Osteocyte (in vitro differentiated cells): Measurements from ENCODE around the gene RORC. TPM values are rescaled to one million over a fixed set of nuclear protein-coding genes. Genes with fewer than 3 reads are reported as not detected.
"Not testable (repeated sequence)": the region's sequence is repeated elsewhere in the genome, so short reads cannot be mapped to it uniquely, and the experiment has no call there.

ENCODE experiments used
- DNase-seq: peaks from one replicate; pipeline ENCODE4 v3.0.0; 2021; ENCODE audit warnings: mixed read lengths; ENCODE audit not compliant: unreplicated experiment; ENCODE audit errors: extremely low spot score
- H3K27ac Mint-ChIP-seq: one replicate; pipeline ENCODE4 v1.8.0; 2021; ENCODE audit warnings: mild to moderate bottlenecking, mixed read lengths; ENCODE audit not compliant: unreplicated experiment
- H3K27me3 Mint-ChIP-seq: one replicate; pipeline ENCODE4 v1.8.0; 2021; ENCODE audit warnings: mixed read lengths; ENCODE audit not compliant: unreplicated experiment
- H3K36me3 Mint-ChIP-seq: one replicate; pipeline ENCODE4 v1.8.0; 2021; ENCODE audit warnings: mixed read lengths; ENCODE audit not compliant: unreplicated experiment
- H3K4me1 Mint-ChIP-seq: one replicate; pipeline ENCODE4 v1.8.0; 2021; ENCODE audit warnings: mixed read lengths; ENCODE audit not compliant: unreplicated experiment
- H3K4me3 Mint-ChIP-seq: one replicate; pipeline ENCODE4 v1.8.0; 2021; ENCODE audit warnings: mild to moderate bottlenecking, moderate library complexity, mixed read lengths; ENCODE audit not compliant: unreplicated experiment
- H3K9me3 Mint-ChIP-seq: one replicate; pipeline ENCODE4 v1.8.0; 2021; ENCODE audit warnings: mixed read lengths; ENCODE audit not compliant: unreplicated experiment
- total RNA-seq: library from RNA; stranded (reverse); gene quantifications from 2 replicates; pipeline ENCODE4 v1.2.1, GENCODE V29; 2021
- TF ChIP-seq, protein P1 (sequence below): fragments of 200-600 bp; sonication (generic); IDR thresholded peaks from 2 replicates; pipeline ENCODE4 v1.5.0; 2021; ENCODE audit warnings: antibody characterized with exemption, mild to moderate bottlenecking, moderate library complexity

Gene RORC
- total RNA-seq, 1 donor from 2014 or later = not detected

GRCh38 chr1:151775894-151776664 lies 55.5 kb downstream of the RORC start:
- H3K9me3 Mint-ChIP-seq = no peaks in the 10 kb centered on the region
- TF ChIP-seq, protein P1, sequence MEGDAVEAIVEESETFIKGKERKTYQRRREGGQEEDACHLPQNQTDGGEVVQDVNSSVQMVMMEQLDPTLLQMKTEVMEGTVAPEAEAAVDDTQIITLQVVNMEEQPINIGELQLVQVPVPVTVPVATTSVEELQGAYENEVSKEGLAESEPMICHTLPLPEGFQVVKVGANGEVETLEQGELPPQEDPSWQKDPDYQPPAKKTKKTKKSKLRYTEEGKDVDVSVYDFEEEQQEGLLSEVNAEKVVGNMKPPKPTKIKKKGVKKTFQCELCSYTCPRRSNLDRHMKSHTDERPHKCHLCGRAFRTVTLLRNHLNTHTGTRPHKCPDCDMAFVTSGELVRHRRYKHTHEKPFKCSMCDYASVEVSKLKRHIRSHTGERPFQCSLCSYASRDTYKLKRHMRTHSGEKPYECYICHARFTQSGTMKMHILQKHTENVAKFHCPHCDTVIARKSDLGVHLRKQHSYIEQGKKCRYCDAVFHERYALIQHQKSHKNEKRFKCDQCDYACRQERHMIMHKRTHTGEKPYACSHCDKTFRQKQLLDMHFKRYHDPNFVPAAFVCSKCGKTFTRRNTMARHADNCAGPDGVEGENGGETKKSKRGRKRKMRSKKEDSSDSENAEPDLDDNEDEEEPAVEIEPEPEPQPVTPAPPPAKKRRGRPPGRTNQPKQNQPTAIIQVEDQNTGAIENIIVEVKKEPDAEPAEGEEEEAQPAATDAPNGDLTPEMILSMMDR = no peak
- H3K27me3 Mint-ChIP-seq = no peaks in the 10 kb centered on the region
- H3K27ac Mint-ChIP-seq = no peak overlapping the region
- H3K4me3 Mint-ChIP-seq = no peak overlapping the region
- DNase-seq = no peak
- no peaks in the 10 kb centered on the region for H3K36me3 Mint-ChIP-seq
- no peaks in the 10 kb centered on the region for H3K4me1 Mint-ChIP-seq

GRCh38 chr1:151774256-151774922 lies 57.2 kb downstream of the RORC start:
- H3K4me3 Mint-ChIP-seq = no peak overlapping the region
- no peaks in the 10 kb centered on the region for H3K36me3 Mint-ChIP-seq
- H3K9me3 Mint-ChIP-seq = no peaks in the 10 kb centered on the region
- TF ChIP-seq, protein P1 = no peak
- H3K27me3 Mint-ChIP-seq = no peaks in the 10 kb centered on the region
- H3K27ac Mint-ChIP-seq = no peak overlapping the region
- H3K4me1 Mint-ChIP-seq = no peaks in the 10 kb centered on the region
- DNase-seq = no peak

- Mint-ChIP-seq H3K9me3 (no peaks in the 10 kb centered on the region), H3K4me3 (no peak overlapping the region), H3K36me3 (no peaks in the 10 kb centered on the region), H3K27ac (no peak overlapping the region), H3K27me3 (no peaks in the 10 kb centered on the region), H3K4me1 (no peaks in the 10 kb centered on the region)
- DNase-seq = no peak
- TF ChIP-seq, protein P1 = no peak
These were observed 57.9 kb downstream of the RORC start for GRCh38 chr1:151773702-151774101.

- H3K27me3 Mint-ChIP-seq, H3K4me3 Mint-ChIP-seq, H3K9me3 Mint-ChIP-seq, H3K36me3 Mint-ChIP-seq, H3K4me1 Mint-ChIP-seq, H3K27ac Mint-ChIP-seq: not testable (repeated sequence)
- peak; percentile 81 for DNase-seq
These were observed 62.3 kb downstream of the RORC start for GRCh38 chr1:151769270-151769669.

DNA sequence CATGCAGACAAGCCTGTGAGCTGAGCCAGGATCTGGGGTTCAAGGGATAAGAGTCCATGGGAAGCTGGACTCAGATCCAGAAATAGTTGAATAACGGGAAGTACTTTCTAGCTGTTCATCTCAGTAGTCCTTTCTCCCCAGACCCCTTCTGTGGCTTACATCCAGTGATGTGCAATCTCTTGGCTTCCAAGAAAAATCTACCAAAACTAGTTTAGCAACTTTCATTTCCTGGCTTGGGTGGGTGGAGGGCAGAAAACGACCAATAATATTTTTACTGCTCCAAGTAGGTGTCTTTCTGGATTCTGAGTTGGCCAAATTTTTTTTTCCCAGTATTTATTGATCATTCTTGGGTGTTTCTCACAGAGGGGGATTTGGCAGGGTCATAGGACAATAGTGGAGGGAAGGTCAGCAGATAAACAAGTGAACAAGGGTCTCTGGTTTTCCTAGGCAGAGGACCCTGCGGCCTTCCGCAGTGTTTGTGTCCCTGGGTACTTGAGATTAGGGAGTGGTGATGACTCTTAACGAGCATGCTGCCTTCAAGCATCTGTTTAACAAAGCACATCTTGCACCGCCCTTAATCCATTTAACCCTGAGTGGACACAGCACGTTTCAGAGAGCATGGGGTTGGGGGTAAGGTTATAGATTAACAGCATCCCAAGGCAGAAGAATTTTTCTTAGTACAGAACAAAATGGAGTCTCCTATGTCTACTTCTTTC lies 63.1 kb downstream of the RORC start:
- not testable (repeated sequence) for H3K27ac Mint-ChIP-seq, H3K36me3 Mint-ChIP-seq, H3K4me3 Mint-ChIP-seq, H3K27me3 Mint-ChIP-seq, DNase-seq, H3K9me3 Mint-ChIP-seq
- peaks cover 10% of the 10 kb centered on the region for H3K4me1 Mint-ChIP-seq

- H3K27ac Mint-ChIP-seq = peak overlapping the region; percentile 94
- TF ChIP-seq, protein P1 = no peak
- H3K36me3 Mint-ChIP-seq = peaks cover 16% of the 10 kb centered on the region
- H3K4me3 Mint-ChIP-seq = peak overlapping the region; percentile 85
- no peak for DNase-seq
- H3K9me3 Mint-ChIP-seq = no peaks in the 10 kb centered on the region
- H3K27me3 Mint-ChIP-seq = no peaks in the 10 kb centered on the region
- H3K4me1 Mint-ChIP-seq = peaks cover 17% of the 10 kb centered on the region
These were observed 67.6 kb downstream of the RORC start for GRCh38 chr1:151763990-151764389.
